GM23338 (cell line): ENCODE data around the gene GHRL. TPM values are rescaled to one million over a fixed set of nuclear protein-coding genes. Genes with fewer than 3 reads are reported as not detected.

Experiments
- ATAC-seq: fragments of 200-7000 bp; cut with Tn5 transposase; 3 replicates; pipeline ENCODE4 v1.9.1; 2020
- DNase-seq: peaks from one replicate; pipeline ENCODE4 v3.0.0-alpha.2; 2015; ENCODE audit warnings: low spot score
- H2AFZ ChIP-seq: fragments of 200-600 bp; sonication (generic); 2 replicates; pipeline ENCODE4 v1.8.0; 2016; ENCODE audit warnings: antibody characterized with exemption, mild to moderate bottlenecking, moderate library complexity
- H3F3A ChIP-seq: fragments of 200-600 bp; sonication (generic); replicated peaks from 2 replicates; pipeline ENCODE4 v1.8.0; 2017; ENCODE audit warnings: antibody characterized with exemption, mixed run types, low read depth
- H3K27ac ChIP-seq: fragments of 200-600 bp; sonication (generic); 2 replicates; pipeline ENCODE4 v1.6.1; 2016; ENCODE audit warnings: low read depth
- H3K27me3 ChIP-seq: fragments of 200-600 bp; sonication (generic); 2 replicates; pipeline ENCODE4 v1.8.0; 2016; ENCODE audit warnings: mild to moderate bottlenecking, mixed run types, moderate library complexity; ENCODE audit not compliant: insufficient read depth
- H3K36me3 ChIP-seq: fragments of 200-600 bp; sonication (generic); 2 replicates; pipeline ENCODE4 v1.8.0; 2016; ENCODE audit warnings: mild to moderate bottlenecking; ENCODE audit not compliant: insufficient read depth
- H3K4me1 ChIP-seq: fragments of 200-600 bp; sonication (generic); 2 replicates; pipeline ENCODE4 v1.8.0; 2016; ENCODE audit warnings: mild to moderate bottlenecking, moderate library complexity; ENCODE audit not compliant: insufficient read depth
- H3K4me2 ChIP-seq: fragments of 200-600 bp; sonication (generic); 2 replicates; pipeline ENCODE4 v1.7.1; 2017; ENCODE audit warnings: mixed run types
- H3K4me3 ChIP-seq: fragments of 200-600 bp; sonication (generic); 2 replicates; pipeline ENCODE4 v1.6.1; 2016; ENCODE audit warnings: mixed run types
- H3K79me2 ChIP-seq: fragments of 200-600 bp; sonication (generic); replicated peaks from 2 replicates; pipeline ENCODE4 v1.8.0; 2017; ENCODE audit warnings: mild to moderate bottlenecking; ENCODE audit not compliant: insufficient read depth
- H3K9me2 ChIP-seq: fragments of 200-600 bp; sonication (generic); 2 replicates; pipeline ENCODE4 v1.8.0; 2017; ENCODE audit not compliant: insufficient read depth
- H4K20me1 ChIP-seq: fragments of 200-600 bp; sonication (generic); replicated peaks from 2 replicates; pipeline ENCODE4 v1.8.0; 2017; ENCODE audit warnings: mild to moderate bottlenecking; ENCODE audit not compliant: insufficient read depth
- H3K27ac Mint-ChIP-seq: 2 replicates; pipeline ENCODE4 v1.8.0; 2020; ENCODE audit warnings: inconsistent platforms, mild to moderate bottlenecking, moderate library complexity, mixed read lengths
- H3K27me3 Mint-ChIP-seq: 3 replicates; pipeline ENCODE4 v1.8.0; 2022; ENCODE audit warnings: low read depth, mild to moderate bottlenecking, moderate library complexity, mixed read lengths, inconsistent platforms; ENCODE audit not compliant: insufficient read depth, poor library complexity
- H3K36me3 Mint-ChIP-seq: 3 replicates; pipeline ENCODE4 v1.8.0; 2021; ENCODE audit warnings: low read depth, mild to moderate bottlenecking, inconsistent platforms, moderate library complexity, mixed read lengths
- H3K4me1 Mint-ChIP-seq: 3 replicates; pipeline ENCODE4 v1.8.0; 2020; ENCODE audit warnings: mild to moderate bottlenecking, inconsistent platforms, mixed read lengths
- H3K4me3 Mint-ChIP-seq: 3 replicates; pipeline ENCODE4 v1.8.0; 2021; ENCODE audit warnings: moderate library complexity, mild to moderate bottlenecking, inconsistent platforms, mixed read lengths
- H3K9me3 Mint-ChIP-seq: 3 replicates; pipeline ENCODE4 v1.8.0; 2020; ENCODE audit warnings: moderate library complexity, mild to moderate bottlenecking, inconsistent platforms, mixed read lengths
- CREB1 ChIP-seq: fragments of 250-450 bp; sonication (Bioruptor Pico); IDR thresholded peaks from 2 replicates; pipeline ENCODE4 v1.5.0; 2020; ENCODE audit warnings: low read depth, mild to moderate bottlenecking, moderate library complexity
- EZH2phosphoT487 ChIP-seq: fragments of 200-600 bp; sonication (generic); IDR thresholded peaks from one replicate; pipeline ENCODE4 v1.8.1; 2018; ENCODE audit warnings: antibody characterized with exemption; ENCODE audit not compliant: unreplicated experiment
- JUNB ChIP-seq: IDR thresholded peaks from one replicate; pipeline ENCODE4 v1.6.1; 2016; ENCODE audit warnings: antibody characterized with exemption; ENCODE audit not compliant: unreplicated experiment
- NANOG ChIP-seq: IDR thresholded peaks from 2 replicates; pipeline ENCODE4 v1.6.1; 2016; ENCODE audit warnings: antibody characterized with exemption, borderline replicate concordance
- POLR2AphosphoS5 ChIP-seq: IDR thresholded peaks from 2 replicates; pipeline ENCODE4 v1.6.1; 2016; ENCODE audit warnings: antibody characterized with exemption, low read depth
- STAT1 ChIP-seq: IDR thresholded peaks from one replicate; pipeline ENCODE4 v1.6.1; 2016; ENCODE audit warnings: antibody characterized with exemption; ENCODE audit not compliant: unreplicated experiment
- ZNF331 ChIP-seq: fragments of 250-450 bp; sonication (Bioruptor Pico); IDR thresholded peaks from 2 replicates; pipeline ENCODE4 v1.5.0; 2020; ENCODE audit warnings: low read depth, mild to moderate bottlenecking, moderate library complexity
- polyA plus RNA-seq: library from polyadenylated mRNA; unstranded; fragments of >200 nt; fragmentation: Nextera tagmentation; extraction: Ambion mirVana; gene quantifications from 2 replicates; pipeline ENCODE4 v1.2.1, GENCODE V29; 2016
- total RNA-seq: library from RNA; depleted of rRNA; stranded (reverse); fragments of >200 nt; shearing (Covaris generic); gene quantifications from 2 replicates; pipeline ENCODE4 v1.2.3, GENCODE V29; 2014
- TF ChIP-seq, protein P1 (sequence below): IDR thresholded peaks from one replicate; pipeline ENCODE4 v1.6.1; 2018; ENCODE audit warnings: antibody characterized with exemption; ENCODE audit not compliant: unreplicated experiment
- TF ChIP-seq, protein P2 (sequence below): IDR thresholded peaks from 2 replicates; pipeline ENCODE4 v1.6.1; 2016; ENCODE audit warnings: antibody characterized with exemption
- TF ChIP-seq, protein P3 (sequence below): fragments of 250-450 bp; sonication (Bioruptor Pico); IDR thresholded peaks from 2 replicates; pipeline ENCODE4 v1.5.0; 2020; ENCODE audit warnings: mild to moderate bottlenecking, moderate library complexity
- TF ChIP-seq, protein P4 (sequence below), 2 experiments: fragments of 200-600 bp in 1 of 2; sonication (generic) in 1 of 2; conservative IDR thresholded peaks; 2 replicates each; pipeline versions ENCODE4 v1.5.1 to v1.6.1; 2016 to 2017; ENCODE audit warnings: antibody characterized with exemption in 2 of 2, low read depth in 2 of 2, mild to moderate bottlenecking in 2 of 2, moderate library complexity in 1 of 2

GHRL gene
- total and polyA plus RNA-seq, 2 experiments from 2014 or later: 0.78 TPM; not detected in 1

DNA sequence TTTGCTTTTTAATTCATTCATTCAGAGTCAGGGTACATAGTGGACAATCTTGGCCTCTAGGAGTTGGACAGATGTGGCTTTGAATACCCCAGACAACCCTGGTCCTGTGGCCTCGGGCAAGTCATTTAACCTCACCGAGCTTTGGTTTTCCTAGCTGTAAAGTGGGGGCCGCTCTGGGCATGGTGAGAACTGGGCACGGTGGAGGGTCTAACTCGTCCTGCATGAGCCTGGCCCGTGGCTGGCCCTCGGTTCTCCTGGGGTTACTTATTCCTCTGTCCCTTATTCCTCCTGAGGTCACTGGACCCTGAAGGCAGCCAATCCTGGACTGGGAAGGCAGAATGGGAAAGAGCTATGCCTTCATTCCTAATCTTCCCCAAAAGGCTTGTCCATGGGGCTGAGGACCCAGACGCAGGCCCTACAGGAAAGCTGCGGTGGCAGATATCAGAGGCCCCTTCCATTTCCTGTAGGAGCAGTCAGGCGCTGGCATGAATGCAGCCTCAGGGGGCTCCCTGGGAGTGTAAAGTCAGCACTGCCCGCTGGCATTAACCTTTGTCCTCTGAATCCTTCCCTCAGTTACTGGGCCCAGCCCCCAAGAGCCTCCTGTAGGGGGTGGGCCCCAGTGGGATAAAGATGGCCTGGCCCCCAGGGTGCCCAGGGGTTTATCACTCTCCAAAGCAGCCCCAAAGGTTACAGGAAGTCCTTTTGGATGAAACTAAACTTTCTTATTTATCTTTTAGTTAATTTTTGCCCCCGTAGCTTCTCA lies 46.0 kb upstream of the GHRL start (continued):
- TF ChIP-seq, protein P1, sequence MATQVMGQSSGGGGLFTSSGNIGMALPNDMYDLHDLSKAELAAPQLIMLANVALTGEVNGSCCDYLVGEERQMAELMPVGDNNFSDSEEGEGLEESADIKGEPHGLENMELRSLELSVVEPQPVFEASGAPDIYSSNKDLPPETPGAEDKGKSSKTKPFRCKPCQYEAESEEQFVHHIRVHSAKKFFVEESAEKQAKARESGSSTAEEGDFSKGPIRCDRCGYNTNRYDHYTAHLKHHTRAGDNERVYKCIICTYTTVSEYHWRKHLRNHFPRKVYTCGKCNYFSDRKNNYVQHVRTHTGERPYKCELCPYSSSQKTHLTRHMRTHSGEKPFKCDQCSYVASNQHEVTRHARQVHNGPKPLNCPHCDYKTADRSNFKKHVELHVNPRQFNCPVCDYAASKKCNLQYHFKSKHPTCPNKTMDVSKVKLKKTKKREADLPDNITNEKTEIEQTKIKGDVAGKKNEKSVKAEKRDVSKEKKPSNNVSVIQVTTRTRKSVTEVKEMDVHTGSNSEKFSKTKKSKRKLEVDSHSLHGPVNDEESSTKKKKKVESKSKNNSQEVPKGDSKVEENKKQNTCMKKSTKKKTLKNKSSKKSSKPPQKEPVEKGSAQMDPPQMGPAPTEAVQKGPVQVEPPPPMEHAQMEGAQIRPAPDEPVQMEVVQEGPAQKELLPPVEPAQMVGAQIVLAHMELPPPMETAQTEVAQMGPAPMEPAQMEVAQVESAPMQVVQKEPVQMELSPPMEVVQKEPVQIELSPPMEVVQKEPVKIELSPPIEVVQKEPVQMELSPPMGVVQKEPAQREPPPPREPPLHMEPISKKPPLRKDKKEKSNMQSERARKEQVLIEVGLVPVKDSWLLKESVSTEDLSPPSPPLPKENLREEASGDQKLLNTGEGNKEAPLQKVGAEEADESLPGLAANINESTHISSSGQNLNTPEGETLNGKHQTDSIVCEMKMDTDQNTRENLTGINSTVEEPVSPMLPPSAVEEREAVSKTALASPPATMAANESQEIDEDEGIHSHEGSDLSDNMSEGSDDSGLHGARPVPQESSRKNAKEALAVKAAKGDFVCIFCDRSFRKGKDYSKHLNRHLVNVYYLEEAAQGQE: no peak
- TF ChIP-seq POLR2AphosphoS5: no peak

DNA sequence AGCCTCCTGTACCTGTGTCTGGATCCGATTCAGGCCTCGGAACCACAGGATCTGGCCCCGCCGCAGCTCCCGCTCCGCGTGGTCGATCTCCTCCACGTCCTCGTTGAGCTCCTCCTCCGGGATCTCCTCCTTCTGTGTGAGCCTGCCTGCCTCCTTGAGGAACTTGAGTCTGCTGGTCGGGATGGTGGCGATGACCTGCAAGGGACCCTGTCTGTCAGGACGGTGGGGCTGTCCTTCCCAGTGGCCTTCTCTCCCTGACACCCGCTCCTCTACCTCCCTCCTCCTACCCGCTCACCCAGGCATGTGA lies 45.4 kb upstream of the GHRL start:
- no peak overlapping the region for H3K27ac ChIP-seq
- no peaks in the 10 kb centered on the region; the same call in 2 of the 3 replicates for H3K36me3 Mint-ChIP-seq
- no peak for DNase-seq
- H3K36me3 ChIP-seq: no peaks in the 10 kb centered on the region
- no peaks in the 10 kb centered on the region for H3K27me3 ChIP-seq
- no peaks in the 10 kb centered on the region for H4K20me1 ChIP-seq
- no peak for ATAC-seq
- no peak overlapping the region for H3K4me2 ChIP-seq
- 0 out of 2 replicates have a peak overlapping the region, but pooled peaks have one; percentile 74 for H3K27ac Mint-ChIP-seq
- no peaks in the 10 kb centered on the region for H3K79me2 ChIP-seq
- H3K4me1 ChIP-seq: no peaks in the 10 kb centered on the region
- H3K4me3 Mint-ChIP-seq: no peak overlapping the region
- peaks cover 7% of the 10 kb centered on the region; the same call in 2 of the 3 replicates for H3K4me1 Mint-ChIP-seq
- no peaks in the 10 kb centered on the region for H3K27me3 Mint-ChIP-seq
- no peaks in the 10 kb centered on the region for H3K9me2 ChIP-seq
- H3K4me3 ChIP-seq: no peak overlapping the region
- no peaks in the 10 kb centered on the region for H3F3A ChIP-seq
- H3K9me3 Mint-ChIP-seq: no peaks in the 10 kb centered on the region
- H2AFZ ChIP-seq: no peak overlapping the region; the same call in 1 of the 2 replicates
- TF ChIP-seq, protein P2, sequence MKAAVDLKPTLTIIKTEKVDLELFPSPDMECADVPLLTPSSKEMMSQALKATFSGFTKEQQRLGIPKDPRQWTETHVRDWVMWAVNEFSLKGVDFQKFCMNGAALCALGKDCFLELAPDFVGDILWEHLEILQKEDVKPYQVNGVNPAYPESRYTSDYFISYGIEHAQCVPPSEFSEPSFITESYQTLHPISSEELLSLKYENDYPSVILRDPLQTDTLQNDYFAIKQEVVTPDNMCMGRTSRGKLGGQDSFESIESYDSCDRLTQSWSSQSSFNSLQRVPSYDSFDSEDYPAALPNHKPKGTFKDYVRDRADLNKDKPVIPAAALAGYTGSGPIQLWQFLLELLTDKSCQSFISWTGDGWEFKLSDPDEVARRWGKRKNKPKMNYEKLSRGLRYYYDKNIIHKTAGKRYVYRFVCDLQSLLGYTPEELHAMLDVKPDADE: no peak
- TF ChIP-seq STAT1 (no peak), POLR2AphosphoS5 (no peak), CREB1 (CRISPR knock-in tag) (no peak), EZH2phosphoT487 (no peak), NANOG (no peak), ZNF331 (CRISPR knock-in tag) (no peak), JUNB (no peak)
- TF ChIP-seq, protein P3, sequence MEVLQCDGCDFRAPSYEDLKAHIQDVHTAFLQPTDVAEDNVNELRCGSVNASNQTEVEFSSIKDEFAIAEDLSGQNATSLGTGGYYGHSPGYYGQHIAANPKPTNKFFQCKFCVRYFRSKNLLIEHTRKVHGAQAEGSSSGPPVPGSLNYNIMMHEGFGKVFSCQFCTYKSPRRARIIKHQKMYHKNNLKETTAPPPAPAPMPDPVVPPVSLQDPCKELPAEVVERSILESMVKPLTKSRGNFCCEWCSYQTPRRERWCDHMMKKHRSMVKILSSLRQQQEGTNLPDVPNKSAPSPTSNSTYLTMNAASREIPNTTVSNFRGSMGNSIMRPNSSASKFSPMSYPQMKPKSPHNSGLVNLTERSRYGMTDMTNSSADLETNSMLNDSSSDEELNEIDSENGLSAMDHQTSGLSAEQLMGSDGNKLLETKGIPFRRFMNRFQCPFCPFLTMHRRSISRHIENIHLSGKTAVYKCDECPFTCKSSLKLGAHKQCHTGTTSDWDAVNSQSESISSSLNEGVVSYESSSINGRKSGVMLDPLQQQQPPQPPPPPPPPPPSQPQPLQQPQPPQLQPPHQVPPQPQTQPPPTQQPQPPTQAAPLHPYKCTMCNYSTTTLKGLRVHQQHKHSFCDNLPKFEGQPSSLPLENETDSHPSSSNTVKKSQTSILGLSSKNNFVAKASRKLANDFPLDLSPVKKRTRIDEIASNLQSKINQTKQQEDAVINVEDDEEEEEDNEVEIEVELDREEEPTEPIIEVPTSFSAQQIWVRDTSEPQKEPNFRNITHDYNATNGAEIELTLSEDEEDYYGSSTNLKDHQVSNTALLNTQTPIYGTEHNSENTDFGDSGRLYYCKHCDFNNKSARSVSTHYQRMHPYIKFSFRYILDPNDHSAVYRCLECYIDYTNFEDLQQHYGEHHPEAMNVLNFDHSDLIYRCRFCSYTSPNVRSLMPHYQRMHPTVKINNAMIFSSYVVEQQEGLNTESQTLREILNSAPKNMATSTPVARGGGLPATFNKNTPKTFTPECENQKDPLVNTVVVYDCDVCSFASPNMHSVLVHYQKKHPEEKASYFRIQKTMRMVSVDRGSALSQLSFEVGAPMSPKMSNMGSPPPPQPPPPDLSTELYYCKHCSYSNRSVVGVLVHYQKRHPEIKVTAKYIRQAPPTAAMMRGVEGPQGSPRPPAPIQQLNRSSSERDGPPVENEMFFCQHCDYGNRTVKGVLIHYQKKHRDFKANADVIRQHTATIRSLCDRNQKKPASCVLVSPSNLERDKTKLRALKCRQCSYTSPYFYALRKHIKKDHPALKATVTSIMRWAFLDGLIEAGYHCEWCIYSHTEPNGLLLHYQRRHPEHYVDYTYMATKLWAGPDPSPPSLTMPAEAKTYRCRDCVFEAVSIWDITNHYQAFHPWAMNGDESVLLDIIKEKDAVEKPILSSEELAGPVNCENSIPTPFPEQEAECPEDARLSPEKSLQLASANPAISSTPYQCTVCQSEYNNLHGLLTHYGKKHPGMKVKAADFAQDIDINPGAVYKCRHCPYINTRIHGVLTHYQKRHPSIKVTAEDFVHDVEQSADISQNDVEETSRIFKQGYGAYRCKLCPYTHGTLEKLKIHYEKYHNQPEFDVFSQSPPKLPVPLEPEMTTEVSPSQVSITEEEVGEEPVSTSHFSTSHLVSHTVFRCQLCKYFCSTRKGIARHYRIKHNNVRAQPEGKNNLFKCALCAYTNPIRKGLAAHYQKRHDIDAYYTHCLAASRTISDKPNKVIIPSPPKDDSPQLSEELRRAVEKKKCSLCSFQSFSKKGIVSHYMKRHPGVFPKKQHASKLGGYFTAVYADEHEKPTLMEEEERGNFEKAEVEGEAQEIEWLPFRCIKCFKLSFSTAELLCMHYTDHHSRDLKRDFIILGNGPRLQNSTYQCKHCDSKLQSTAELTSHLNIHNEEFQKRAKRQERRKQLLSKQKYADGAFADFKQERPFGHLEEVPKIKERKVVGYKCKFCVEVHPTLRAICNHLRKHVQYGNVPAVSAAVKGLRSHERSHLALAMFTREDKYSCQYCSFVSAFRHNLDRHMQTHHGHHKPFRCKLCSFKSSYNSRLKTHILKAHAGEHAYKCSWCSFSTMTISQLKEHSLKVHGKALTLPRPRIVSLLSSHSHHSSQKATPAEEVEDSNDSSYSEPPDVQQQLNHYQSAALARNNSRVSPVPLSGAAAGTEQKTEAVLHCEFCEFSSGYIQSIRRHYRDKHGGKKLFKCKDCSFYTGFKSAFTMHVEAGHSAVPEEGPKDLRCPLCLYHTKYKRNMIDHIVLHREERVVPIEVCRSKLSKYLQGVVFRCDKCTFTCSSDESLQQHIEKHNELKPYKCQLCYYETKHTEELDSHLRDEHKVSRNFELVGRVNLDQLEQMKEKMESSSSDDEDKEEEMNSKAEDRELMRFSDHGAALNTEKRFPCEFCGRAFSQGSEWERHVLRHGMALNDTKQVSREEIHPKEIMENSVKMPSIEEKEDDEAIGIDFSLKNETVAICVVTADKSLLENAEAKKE (CRISPR knock-in tag): no peak
- TF ChIP-seq, protein P4, sequence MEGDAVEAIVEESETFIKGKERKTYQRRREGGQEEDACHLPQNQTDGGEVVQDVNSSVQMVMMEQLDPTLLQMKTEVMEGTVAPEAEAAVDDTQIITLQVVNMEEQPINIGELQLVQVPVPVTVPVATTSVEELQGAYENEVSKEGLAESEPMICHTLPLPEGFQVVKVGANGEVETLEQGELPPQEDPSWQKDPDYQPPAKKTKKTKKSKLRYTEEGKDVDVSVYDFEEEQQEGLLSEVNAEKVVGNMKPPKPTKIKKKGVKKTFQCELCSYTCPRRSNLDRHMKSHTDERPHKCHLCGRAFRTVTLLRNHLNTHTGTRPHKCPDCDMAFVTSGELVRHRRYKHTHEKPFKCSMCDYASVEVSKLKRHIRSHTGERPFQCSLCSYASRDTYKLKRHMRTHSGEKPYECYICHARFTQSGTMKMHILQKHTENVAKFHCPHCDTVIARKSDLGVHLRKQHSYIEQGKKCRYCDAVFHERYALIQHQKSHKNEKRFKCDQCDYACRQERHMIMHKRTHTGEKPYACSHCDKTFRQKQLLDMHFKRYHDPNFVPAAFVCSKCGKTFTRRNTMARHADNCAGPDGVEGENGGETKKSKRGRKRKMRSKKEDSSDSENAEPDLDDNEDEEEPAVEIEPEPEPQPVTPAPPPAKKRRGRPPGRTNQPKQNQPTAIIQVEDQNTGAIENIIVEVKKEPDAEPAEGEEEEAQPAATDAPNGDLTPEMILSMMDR (conservative IDR thresholded peaks at IDR 0.05; ENCODE audit: low read depth in 2 of 2): no peak
